Measurements from ENCODE around the gene SH2D1A. TPM values are rescaled to one million over a fixed set of nuclear protein-coding genes. Genes with fewer than 3 reads are reported as not detected.

Gene SH2D1A
- total RNA-seq, 1 experiment from 2014 or later, result not detected

GRCh38 chrX:124369722-124370121 is 23.4 kb downstream of the SH2D1A start:
- Histone ChIP-seq H4K8ac (replicated peaks; ENCODE audit: insufficient read length, low read depth, low read length) (no peak overlapping the region), H3K27me3 (ENCODE audit: insufficient read depth, low read length) (no peaks in the 10 kb centered on the region), H3T11ph (ENCODE audit: low read length) (no peak overlapping the region), H3K4me1 (ENCODE audit: insufficient read depth, low read length) (no peaks in the 10 kb centered on the region; the same call in 1 of the 2 replicates), H3K9me3 (ENCODE audit: control insufficient read depth, low read depth, low read length) (peaks cover 7% of the 10 kb centered on the region), H3K23ac (ENCODE audit: insufficient read length, low read depth, low read length) (no peak overlapping the region), H3K27ac (ENCODE audit: insufficient read length, low read depth, low read length) (no peak overlapping the region), H2AFZ (ENCODE audit: low read length) (no peak overlapping the region), H2AK5ac (ENCODE audit: insufficient read length, low read length) (no peak overlapping the region), H2BK5ac (ENCODE audit: insufficient read length, low read length) (no peak overlapping the region), H4K91ac (ENCODE audit: insufficient read length, low read depth, low read length) (no peak overlapping the region), H3K4me2 (ENCODE audit: insufficient read depth, insufficient read length, low read length) (no peak overlapping the region), H3K9ac (ENCODE audit: extremely low read depth, insufficient read length, low read length) (no peak overlapping the region), H2BK12ac (ENCODE audit: insufficient read length, low read depth, low read length) (no peak overlapping the region), H4K5ac (ENCODE audit: insufficient read length, low read depth, low read length) (no peak overlapping the region), H3K14ac (ENCODE audit: insufficient read depth, low read length) (no peak overlapping the region), H2BK20ac (ENCODE audit: low read depth, low read length, poor library complexity, severe bottlenecking) (no peak overlapping the region), H3K18ac (ENCODE audit: insufficient read length, low read depth, low read length) (no peak overlapping the region), H2BK120ac (ENCODE audit: low read depth, low read length, poor library complexity, severe bottlenecking) (no peak overlapping the region), H3K4ac (ENCODE audit: low read depth, low read length) (no peak overlapping the region), H4K20me1 (ENCODE audit: control insufficient read depth, insufficient read depth, insufficient read length) (no peaks in the 10 kb centered on the region), H3K56ac (ENCODE audit: insufficient read length, low read depth, low read length) (no peak overlapping the region), H2BK15ac (ENCODE audit: low read depth, low read length) (no peak overlapping the region), H3K79me2 (ENCODE audit: insufficient read depth, low read length) (no peaks in the 10 kb centered on the region), H3K79me1 (ENCODE audit: insufficient read depth, low read depth, low read length, poor library complexity, severe bottlenecking) (no peaks in the 10 kb centered on the region), H3K23me2 (ENCODE audit: insufficient read length, low read depth, low read length, poor library complexity, severe bottlenecking) (no peaks in the 10 kb centered on the region)
- H3K9me3 Mint-ChIP-seq, result no peaks in the 10 kb centered on the region; a peak in 1 of 5 replicates
- no peaks in the 10 kb centered on the region for H3K27me3 Mint-ChIP-seq (ENCODE audit: low read depth)
- no peak overlapping the region for H3K4me3 Mint-ChIP-seq
- no peak for DNase-seq
- TF ChIP-seq, protein P1, sequence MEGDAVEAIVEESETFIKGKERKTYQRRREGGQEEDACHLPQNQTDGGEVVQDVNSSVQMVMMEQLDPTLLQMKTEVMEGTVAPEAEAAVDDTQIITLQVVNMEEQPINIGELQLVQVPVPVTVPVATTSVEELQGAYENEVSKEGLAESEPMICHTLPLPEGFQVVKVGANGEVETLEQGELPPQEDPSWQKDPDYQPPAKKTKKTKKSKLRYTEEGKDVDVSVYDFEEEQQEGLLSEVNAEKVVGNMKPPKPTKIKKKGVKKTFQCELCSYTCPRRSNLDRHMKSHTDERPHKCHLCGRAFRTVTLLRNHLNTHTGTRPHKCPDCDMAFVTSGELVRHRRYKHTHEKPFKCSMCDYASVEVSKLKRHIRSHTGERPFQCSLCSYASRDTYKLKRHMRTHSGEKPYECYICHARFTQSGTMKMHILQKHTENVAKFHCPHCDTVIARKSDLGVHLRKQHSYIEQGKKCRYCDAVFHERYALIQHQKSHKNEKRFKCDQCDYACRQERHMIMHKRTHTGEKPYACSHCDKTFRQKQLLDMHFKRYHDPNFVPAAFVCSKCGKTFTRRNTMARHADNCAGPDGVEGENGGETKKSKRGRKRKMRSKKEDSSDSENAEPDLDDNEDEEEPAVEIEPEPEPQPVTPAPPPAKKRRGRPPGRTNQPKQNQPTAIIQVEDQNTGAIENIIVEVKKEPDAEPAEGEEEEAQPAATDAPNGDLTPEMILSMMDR (conservative IDR thresholded peaks at IDR 0.05), result no peak
- H3K36me3 Mint-ChIP-seq (ENCODE audit: insufficient read depth in 1 of 3, low read depth in 3 of 3), result no peaks in the 10 kb centered on the region
- no peaks in the 10 kb centered on the region for H3K4me1 Mint-ChIP-seq
- H3K27ac Mint-ChIP-seq, result no peak overlapping the region

All from H9 (cell line).